ENCODE results near the gene PDE4B.
A peak's percentile ranks its signal among the peaks of the same experiment; 100 is the strongest.

Gene PDE4B

GRCh38 chr1:66245691-66246090, 453.0 kb downstream of the PDE4B start:
- DNase-seq, result no peak

- DNase-seq, result no peak
Measured at GRCh38 chr1:66246351-66247269, 453.9 kb downstream of the PDE4B start.

- peak; percentile 53 for DNase-seq
Measured at GRCh38 chr1:66247415-66248208, 454.9 kb downstream of the PDE4B start.

- no peak for DNase-seq
Measured at GRCh38 chr1:66248257-66248656, 455.6 kb downstream of the PDE4B start.

- DNase-seq, result no peak
Measured at GRCh38 chr1:66248746-66249145, 456.1 kb downstream of the PDE4B start.

GRCh38 chr1:66250075-66250474, 457.4 kb downstream of the PDE4B start:
- DNase-seq, result no peak

GRCh38 chr1:66250478-66250877, 457.8 kb downstream of the PDE4B start:
- DNase-seq, result no peak

GRCh38 chr1:66251546-66251945, 458.9 kb downstream of the PDE4B start:
- DNase-seq, result peak; percentile 10

- peak; percentile 23 for DNase-seq
Measured at GRCh38 chr1:66253330-66253921, 460.7 kb downstream of the PDE4B start.

- DNase-seq, result no peak
Measured at GRCh38 chr1:66254785-66255184, 462.1 kb downstream of the PDE4B start.

- no peak for DNase-seq
Measured at GRCh38 chr1:66256629-66257572, 464.2 kb downstream of the PDE4B start.

- DNase-seq, result no peak
Measured at GRCh38 chr1:66258404-66259105, 465.9 kb downstream of the PDE4B start.

- no peak for DNase-seq
Measured at GRCh38 chr1:66261364-66261763, 468.7 kb downstream of the PDE4B start.

- DNase-seq, result no peak
Measured at GRCh38 chr1:66262208-66262963, 469.7 kb downstream of the PDE4B start.

GRCh38 chr1:66265268-66265667, 472.6 kb downstream of the PDE4B start:
- no peak for DNase-seq

- DNase-seq, result no peak
Measured at GRCh38 chr1:66265796-66266195, 473.1 kb downstream of the PDE4B start.

GRCh38 chr1:66266350-66266749, 473.7 kb downstream of the PDE4B start:
- DNase-seq, result no peak

- DNase-seq, result no peak
Measured at GRCh38 chr1:66266756-66267155, 474.1 kb downstream of the PDE4B start.

- no peak for DNase-seq
Measured at GRCh38 chr1:66267201-66267940, 474.7 kb downstream of the PDE4B start.

- no peak for DNase-seq
Measured at GRCh38 chr1:66269222-66269621, 476.5 kb downstream of the PDE4B start.
